Measurements from ENCODE around the gene SCNM1. TPM values are rescaled to one million over a fixed set of nuclear protein-coding genes. Genes with fewer than 3 reads are reported as not detected.

Gene SCNM1
- total RNA-seq, 4 donors from 2014 or later: 20.5 to 42.6 (median 31.2) TPM

DNA sequence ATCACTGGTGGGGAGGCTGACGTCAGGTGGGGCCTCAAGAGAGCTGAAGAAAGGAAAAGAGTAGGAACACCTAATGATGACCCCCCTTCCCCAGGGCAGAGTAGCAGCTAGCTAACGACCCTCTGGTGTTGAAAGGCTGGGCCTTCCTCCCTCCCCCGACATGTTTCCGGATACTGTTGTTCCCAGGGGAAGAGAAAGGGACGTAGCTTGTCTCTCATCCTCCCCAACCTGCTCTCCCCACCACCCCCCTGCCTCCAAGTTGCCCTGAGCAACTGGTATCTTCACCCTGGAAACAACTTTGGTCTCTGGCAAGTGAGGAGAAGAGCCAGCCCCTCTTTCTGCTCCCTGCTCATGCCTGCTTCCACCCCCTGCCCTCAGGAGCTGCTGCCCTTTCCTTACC lies 22.0 kb upstream of the SCNM1 start:
- Histone ChIP-seq H3K27ac (peak overlapping the region in 2 of 4 donors; percentile 34 to 90), H3K4me3 (no peak overlapping the region), H3K9me3 (no peaks in the 10 kb centered on the region), H3K4me1 (peaks cover 0 to 38% (median 18%) of the 10 kb centered on the region in 4 donors), H3K27me3 (no peaks in the 10 kb centered on the region), H3K36me3 (peaks cover 0 to 27% (median 0%) of the 10 kb centered on the region in 3 donors)
- 40 to 58% methylated on average over 5 of the region's 5 CpGs for WGBS, 2 donors
- TF ChIP-seq POLR2A (IDR thresholded peaks at IDR 0.05) (no peak), CTCF (IDR thresholded peaks at IDR 0.05) (no peak), EP300 (IDR thresholded peaks at IDR 0.05) (no peak)
- no peak for DNase-seq (ENCODE audit: low spot score in 2 of 2)

GRCh38 chr1:151144474-151145303 lies 21.3 kb upstream of the SCNM1 start:
- peak overlapping the region in 3 of 4 donors; percentile 63 to 90 (median 78) for H3K27ac ChIP-seq
- no peak for DNase-seq (ENCODE audit: low spot score in 2 of 2)

DNA sequence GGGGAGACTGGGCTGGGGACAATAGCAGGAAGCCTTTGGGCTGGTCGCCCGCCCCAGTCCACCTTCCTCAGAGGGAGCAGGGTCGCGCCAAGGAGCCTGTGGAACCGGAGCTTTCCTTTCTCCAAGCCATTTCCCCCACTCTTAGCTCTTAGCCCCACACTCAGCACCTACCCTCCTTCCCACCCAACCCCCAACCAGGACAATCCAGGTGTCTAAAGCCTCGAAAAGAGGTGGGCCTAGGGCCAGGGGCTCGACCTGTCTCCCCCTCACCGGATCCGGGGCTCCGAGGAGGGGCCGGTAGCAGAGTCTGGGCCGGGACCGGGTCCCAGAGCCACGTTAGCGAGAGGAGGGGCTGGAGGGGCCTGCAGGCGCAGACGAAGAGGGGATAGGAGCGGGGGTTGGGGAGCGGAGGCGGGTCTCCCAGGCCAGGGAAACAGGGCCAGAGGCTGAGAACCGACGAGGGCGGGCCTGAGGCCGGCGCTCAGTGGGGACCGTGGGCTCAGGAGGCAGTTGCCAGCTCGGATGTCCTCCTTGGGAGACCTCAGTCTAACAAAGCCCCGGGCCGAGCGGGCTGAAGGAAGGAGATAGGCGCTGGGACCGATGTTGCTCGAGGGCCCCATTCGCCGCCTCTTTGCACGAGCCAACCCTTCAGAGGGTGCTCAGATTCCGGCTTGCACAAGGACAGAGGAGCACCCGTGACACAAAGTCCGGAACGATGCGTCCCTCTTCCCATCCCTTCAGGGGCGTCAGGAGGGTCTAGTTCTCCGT lies 20.5 kb upstream of the SCNM1 start:
- peaks cover 0 to 38% (median 18%) of the 10 kb centered on the region in 4 donors for H3K4me1 ChIP-seq

More at GRCh38 chr1:151144474-151145303, 21.3 kb upstream of the SCNM1 start:
- Histone ChIP-seq H3K4me1 (peaks cover 0 to 38% (median 18%) of the 10 kb centered on the region in 4 donors), H3K4me3 (peak overlapping the region; percentile 58 to 86 (median 72)), H3K36me3 (peaks cover 0 to 20% (median 0%) of the 10 kb centered on the region in 3 donors), H3K27me3 (no peaks in the 10 kb centered on the region), H3K9me3 (no peaks in the 10 kb centered on the region)
- TF ChIP-seq POLR2A (IDR thresholded peaks at IDR 0.05) (no peak), CTCF (IDR thresholded peaks at IDR 0.05) (no peak), EP300 (IDR thresholded peaks at IDR 0.05) (no peak)
- WGBS, 2 donors: 65 to 66% methylated on average over 7 of the region's 7 CpGs

GRCh38 chr1:151146072-151146411 lies 19.9 kb upstream of the SCNM1 start:
- no peak for DNase-seq (ENCODE audit: low spot score in 2 of 2)
- TF ChIP-seq POLR2A (IDR thresholded peaks at IDR 0.05) (no peak), CTCF (IDR thresholded peaks at IDR 0.05) (no peak), EP300 (IDR thresholded peaks at IDR 0.05) (no peak)
- Histone ChIP-seq H3K27ac (peak overlapping the region; percentile 37 to 90 (median 70)), H3K4me1 (peaks cover 0 to 38% (median 18%) of the 10 kb centered on the region in 4 donors), H3K4me3 (peak overlapping the region; percentile 58 to 86 (median 72)), H3K27me3 (no peaks in the 10 kb centered on the region), H3K9me3 (no peaks in the 10 kb centered on the region), H3K36me3 (peaks cover 0 to 12% (median 0%) of the 10 kb centered on the region in 3 donors)
- 0 to 1% methylated on average over 19 to 22 of the region's 26 CpGs for WGBS, 2 donors

More for the DNA sequence above, 20.5 kb upstream of the SCNM1 start:
- 16 to 24% methylated on average over 26 to 34 of the region's 43 CpGs for WGBS, 2 donors
- Histone ChIP-seq H3K9me3 (no peaks in the 10 kb centered on the region), H3K36me3 (peaks cover 0 to 12% (median 0%) of the 10 kb centered on the region in 3 donors), H3K27ac (peak overlapping the region in 3 of 4 donors; percentile 63 to 90 (median 78)), H3K27me3 (no peaks in the 10 kb centered on the region), H3K4me3 (peak overlapping the region; percentile 58 to 86 (median 72))
- peak in 1 of 2 donors; percentile 26 for DNase-seq (ENCODE audit: low spot score in 2 of 2)
- TF ChIP-seq CTCF (IDR thresholded peaks at IDR 0.05): no peak
- TF ChIP-seq POLR2A (IDR thresholded peaks at IDR 0.05): no peak
- no peak for TF ChIP-seq EP300 (IDR thresholded peaks at IDR 0.05)
